Measurements from ENCODE around the gene PURA. TPM values are rescaled to one million over a fixed set of nuclear protein-coding genes. Genes with fewer than 3 reads are reported as not detected.

The PURA gene
- total and polyA plus RNA-seq, 2 of the 13 experiments (the other 11 are each of a cell fraction or from before 2014, with no cell fraction given), result 2.0 to 5.0 TPM

DNA sequence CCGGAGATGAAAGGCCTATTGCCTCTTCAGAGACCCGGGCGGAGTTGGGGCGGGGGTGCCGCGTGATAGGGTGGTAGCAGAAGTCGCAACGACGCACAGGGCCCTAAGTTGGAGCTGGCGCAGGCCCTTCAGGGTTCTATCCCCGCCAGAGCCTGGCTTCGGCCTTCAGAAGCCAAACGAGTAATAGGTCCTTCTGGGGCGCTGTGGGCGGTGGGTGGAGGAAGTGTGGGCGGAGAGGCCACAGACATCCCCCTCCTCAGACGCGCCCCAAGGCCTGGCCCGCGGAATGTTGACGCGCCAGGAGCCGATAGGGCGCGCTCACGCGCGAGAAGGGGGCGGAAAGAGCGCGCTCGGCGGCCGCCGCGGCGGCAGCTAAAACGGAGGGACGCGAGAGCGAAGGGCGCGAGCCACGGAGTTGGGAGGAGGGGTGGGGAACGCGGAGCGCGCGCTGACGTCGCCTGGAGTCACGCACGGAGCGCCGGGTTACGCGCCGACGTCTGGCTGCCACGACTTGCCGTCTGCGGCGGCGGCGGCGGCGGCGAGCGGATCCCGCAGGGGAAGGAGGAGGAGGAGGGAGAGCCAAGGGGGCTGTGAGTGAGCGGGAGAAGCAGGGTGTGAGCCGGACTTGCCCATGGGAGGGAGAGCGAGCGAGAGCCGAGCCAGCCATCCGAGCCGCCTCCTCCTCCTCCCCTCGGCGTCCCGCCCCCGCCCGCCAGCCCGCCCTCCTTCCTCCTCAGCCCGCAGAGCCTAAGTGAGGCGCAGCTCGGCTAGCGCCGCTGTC lies 6.4 kb upstream of the PURA start (continued):
- peak; percentile 79 for TF ChIP-seq YEATS2 (CRISPR knock-in tag; IDR thresholded peaks at IDR 0.05; ENCODE audit: borderline replicate concordance)
- TF ChIP-seq CTCF (CRISPR knock-in tag; IDR thresholded peaks at IDR 0.05), result peak; percentile 59
- no peak for TF ChIP-seq CSRNP2 (CRISPR knock-in tag; conservative IDR thresholded peaks at IDR 0.05; ENCODE audit: low read depth)
- TF ChIP-seq TBP (CRISPR knock-in tag; IDR thresholded peaks at IDR 0.05), result no peak
- TF ChIP-seq CEBPG (CRISPR knock-in tag; IDR thresholded peaks at IDR 0.05), result no peak
- peak; percentile 41 for TF ChIP-seq JARID2 (CRISPR knock-in tag; IDR thresholded peaks at IDR 0.05; ENCODE audit: insufficient replicate concordance)
- TF ChIP-seq ZSCAN22 (CRISPR knock-in tag; IDR thresholded peaks at IDR 0.05), result no peak; the same call in 1 of the 2 replicates
- TF ChIP-seq FOXC1 (CRISPR knock-in tag; IDR thresholded peaks at IDR 0.05; ENCODE audit: borderline replicate concordance), result peak; percentile 81
- TF ChIP-seq, protein P1, sequence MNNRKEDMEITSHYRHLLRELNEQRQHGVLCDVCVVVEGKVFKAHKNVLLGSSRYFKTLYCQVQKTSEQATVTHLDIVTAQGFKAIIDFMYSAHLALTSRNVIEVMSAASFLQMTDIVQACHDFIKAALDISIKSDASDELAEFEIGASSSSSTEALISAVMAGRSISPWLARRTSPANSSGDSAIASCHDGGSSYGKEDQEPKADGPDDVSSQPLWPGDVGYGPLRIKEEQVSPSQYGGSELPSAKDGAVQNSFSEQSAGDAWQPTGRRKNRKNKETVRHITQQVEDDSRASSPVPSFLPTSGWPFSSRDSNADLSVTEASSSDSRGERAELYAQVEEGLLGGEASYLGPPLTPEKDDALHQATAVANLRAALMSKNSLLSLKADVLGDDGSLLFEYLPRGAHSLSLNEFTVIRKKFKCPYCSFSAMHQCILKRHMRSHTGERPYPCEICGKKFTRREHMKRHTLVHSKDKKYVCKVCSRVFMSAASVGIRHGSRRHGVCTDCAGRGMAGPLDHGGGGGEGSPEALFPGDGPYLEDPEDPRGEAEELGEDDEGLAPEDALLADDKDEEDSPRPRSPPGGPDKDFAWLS (CRISPR knock-in tag; IDR thresholded peaks at IDR 0.05; ENCODE audit: borderline replicate concordance), result 0 out of 2 replicates have a peak, but pooled peaks have one; percentile 48
- peak; percentile 55 for TF ChIP-seq ZNF773 (CRISPR knock-in tag; IDR thresholded peaks at IDR 0.05; ENCODE audit: borderline replicate concordance)
- TF ChIP-seq, protein P2, sequence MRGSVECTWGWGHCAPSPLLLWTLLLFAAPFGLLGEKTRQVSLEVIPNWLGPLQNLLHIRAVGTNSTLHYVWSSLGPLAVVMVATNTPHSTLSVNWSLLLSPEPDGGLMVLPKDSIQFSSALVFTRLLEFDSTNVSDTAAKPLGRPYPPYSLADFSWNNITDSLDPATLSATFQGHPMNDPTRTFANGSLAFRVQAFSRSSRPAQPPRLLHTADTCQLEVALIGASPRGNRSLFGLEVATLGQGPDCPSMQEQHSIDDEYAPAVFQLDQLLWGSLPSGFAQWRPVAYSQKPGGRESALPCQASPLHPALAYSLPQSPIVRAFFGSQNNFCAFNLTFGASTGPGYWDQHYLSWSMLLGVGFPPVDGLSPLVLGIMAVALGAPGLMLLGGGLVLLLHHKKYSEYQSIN (CRISPR knock-in tag; IDR thresholded peaks at IDR 0.05; ENCODE audit: borderline replicate concordance), result no peak
- 0 out of 2 replicates have a peak, but pooled peaks have one; percentile 67 for TF ChIP-seq ZNF256 (CRISPR knock-in tag; conservative IDR thresholded peaks at IDR 0.05)
- TF ChIP-seq EP300 (IDR thresholded peaks at IDR 0.05; ENCODE audit: low read depth in 2 of 2, low read length in 2 of 2), result no peak
- TF ChIP-seq EP300 (CRISPR knock-in tag; IDR thresholded peaks at IDR 0.05; ENCODE audit: borderline replicate concordance), result 0 out of 2 replicates have a peak, but pooled peaks have one; percentile 5
- TF ChIP-seq ZNF430 (CRISPR knock-in tag; IDR thresholded peaks at IDR 0.05), result 0 out of 2 replicates have a peak, but pooled peaks have one; percentile 18
- TF ChIP-seq ZMYM4 (CRISPR knock-in tag; IDR thresholded peaks at IDR 0.05), result peak; percentile 88
- TF ChIP-seq NRL (CRISPR knock-in tag; IDR thresholded peaks at IDR 0.05; ENCODE audit: borderline replicate concordance), result peak; percentile 94
- no peak for TF ChIP-seq RORA (CRISPR knock-in tag; IDR thresholded peaks at IDR 0.05)
- peak; percentile 83; the same call in 1 of the 2 replicates for TF ChIP-seq ZNF782 (CRISPR knock-in tag; IDR thresholded peaks at IDR 0.05; ENCODE audit: borderline replicate concordance)
- peak; percentile 88 for TF ChIP-seq KLF12 (CRISPR knock-in tag; IDR thresholded peaks at IDR 0.05; ENCODE audit: borderline replicate concordance)
- peak; percentile 43; the same call in 1 of the 2 replicates for TF ChIP-seq BORCS8-MEF2B (CRISPR knock-in tag; IDR thresholded peaks at IDR 0.05)
- TF ChIP-seq ZNF724P (CRISPR knock-in tag; IDR thresholded peaks at IDR 0.05; ENCODE audit: borderline replicate concordance), result no peak; the same call in 1 of the 2 replicates
